HCT116 (cell line): ENCODE data around the gene TDG. TPM values are rescaled to one million over a fixed set of nuclear protein-coding genes. Genes with fewer than 3 reads are reported as not detected.

Source experiments
- ATAC-seq: fragments of 200-7000 bp; cut with Tn5 transposase; 2 replicates; pipeline ENCODE4 v1.9.1; 2020; ENCODE audit warnings: mild to moderate bottlenecking, moderate library complexity
- BruUV-seq: library from RNA; stranded (reverse); fragments of 400-500 nt; replicated peaks from 2 replicates; lab custom pipeline; 2021; lab: Mats Ljungman, UMichigan
- CTCF ChIA-PET: fragments of 300-600 bp; sonication (Branson Sonifier 250); formaldehyde crosslinking; loops from one replicate; lab custom pipeline; 2021; ENCODE audit warnings: antibody characterized with exemption; lab: Charles Lee
- POLR2A ChIA-PET: fragments of 300-600, 350-600 bp; sonication (Branson Sonifier 250); formaldehyde crosslinking; loops from one replicate; lab custom pipeline; 2021; ENCODE audit warnings: antibody characterized with exemption; lab: Charles Lee
- RAD21 ChIA-PET, 2 experiments: fragments of 300-600 bp; sonication (Branson Sonifier 250); formaldehyde crosslinking; loops; one replicate each; lab custom pipeline; 2023; ENCODE audit warnings: low total read pairs in 2 of 2; ENCODE audit not compliant: uncharacterized antibody in 2 of 2, unreplicated experiment in 2 of 2, low non-redundant PET in 1 of 2; lab: Charles Lee
- DNase-seq: peaks from one replicate; pipeline ENCODE4 v3.0.0-alpha.2; 2010; ENCODE audit warnings: low read depth, low spot score
- H2AFZ ChIP-seq: fragments of 200-600 bp; shearing (Covaris generic), sonication (generic); 2 replicates; pipeline ENCODE4 v1.6.1; 2017; ENCODE audit warnings: low read depth, mixed run types, mixed read lengths, antibody characterized with exemption, low read length; ENCODE audit not compliant: poor library complexity, severe bottlenecking
- H3K27ac ChIP-seq: 2 replicates; pipeline ENCODE4 v1.5.1; 2012; ENCODE audit warnings: low read depth, low read length
- H3K27me3 ChIP-seq: fragments of 200-600 bp; sonication (generic); 2 replicates; pipeline ENCODE4 v1.6.1; 2016; ENCODE audit warnings: mixed run types, low read length, mixed read lengths; ENCODE audit not compliant: insufficient read depth
- H3K36me3 ChIP-seq, 2 experiments: fragments of 200-500 bp in 1 of 2; fragments of 200-600 bp in 1 of 2; sonication (Bioruptor generic) in 1 of 2; sonication (generic) in 1 of 2; 2 replicates each; pipeline versions ENCODE4 v1.5.1 to v1.6.1; 2014 to 2016; ENCODE audit warnings: low read length in 2 of 2, inconsistent platforms in 1 of 2, mixed read lengths in 1 of 2, mixed run types in 1 of 2; ENCODE audit not compliant: insufficient read depth in 2 of 2, control insufficient read depth in 1 of 2
- H3K4me1 ChIP-seq, 2 experiments: fragments of 200-600 bp in 1 of 2; sonication (generic) in 1 of 2; 2 replicates each; pipeline versions ENCODE4 v1.5.1 to v1.6.1; 2012 to 2017; ENCODE audit warnings: low read length in 2 of 2, inconsistent platforms in 1 of 2, mild to moderate bottlenecking in 1 of 2, mixed read lengths in 1 of 2, mixed run types in 1 of 2, moderate library complexity in 1 of 2; ENCODE audit not compliant: insufficient read depth in 2 of 2, control insufficient read depth in 1 of 2
- H3K4me2 ChIP-seq: fragments of 200-600 bp; sonication (generic); 2 replicates; pipeline ENCODE4 v1.6.1; 2017; ENCODE audit warnings: mixed run types, low read length, mixed read lengths
- H3K4me3 ChIP-seq, 2 experiments: fragments of 200-600 bp in 1 of 2; sonication (generic) in 1 of 2; replicated peaks in 1 of 2; 2 replicates each; pipeline ENCODE4 v1.5.1; 2011 to 2016; ENCODE audit warnings: low read length in 2 of 2, control low read depth in 1 of 2, low read depth in 1 of 2, mild to moderate bottlenecking in 1 of 2, mixed read lengths in 1 of 2, mixed run types in 1 of 2
- H3K79me2 ChIP-seq: fragments of 200-600 bp; sonication (generic); 2 replicates; pipeline ENCODE4 v1.6.1; 2017; ENCODE audit warnings: mild to moderate bottlenecking, mixed run types, low read length, moderate library complexity, mixed read lengths; ENCODE audit not compliant: insufficient read depth
- H3K9ac ChIP-seq: fragments of 200-600 bp; sonication (generic); 2 replicates; pipeline ENCODE4 v1.6.1; 2016; ENCODE audit warnings: low read length, mixed read lengths
- H3K9me2 ChIP-seq: fragments of 200-600 bp; sonication (generic), shearing (Covaris generic); 2 replicates; pipeline ENCODE4 v1.6.1; 2017; ENCODE audit warnings: mixed run types, mild to moderate bottlenecking, moderate library complexity; ENCODE audit not compliant: insufficient read depth
- H3K9me3 ChIP-seq, 2 experiments: fragments of 200-500 bp in 1 of 2; fragments of 200-600 bp in 1 of 2; sonication (Bioruptor generic) in 1 of 2; sonication (generic) in 1 of 2; 2 replicates each; pipeline ENCODE4 v1.6.1; 2014 to 2017; ENCODE audit warnings: low read length in 2 of 2, mixed read lengths in 2 of 2, inconsistent platforms in 1 of 2, low read depth in 1 of 2, mild to moderate bottlenecking in 1 of 2, mixed run types in 1 of 2, moderate library complexity in 1 of 2; ENCODE audit not compliant: control insufficient read depth in 1 of 2, insufficient read depth in 1 of 2
- H4K20me1 ChIP-seq: fragments of 200-600 bp; sonication (generic), shearing (Covaris generic); 2 replicates; pipeline ENCODE4 v1.6.1; 2017; ENCODE audit warnings: mixed run types, mild to moderate bottlenecking, moderate library complexity; ENCODE audit not compliant: insufficient read depth
- CBX3 ChIP-seq: IDR thresholded peaks from 2 replicates; pipeline ENCODE4 v1.6.1; 2012; ENCODE audit warnings: low read depth
- EZH2 ChIP-seq: fragments of 200-600 bp; sonication (generic); IDR thresholded peaks from 2 replicates; pipeline ENCODE4 v1.6.1; 2017; ENCODE audit warnings: antibody characterized with exemption, mixed run types
- POLR2A ChIP-seq: IDR thresholded peaks from 2 replicates; pipeline ENCODE4 v1.7.0; 2011; ENCODE audit warnings: borderline replicate concordance; ENCODE audit not compliant: insufficient read depth, insufficient read length; ENCODE audit errors: extremely low read depth
- POLR2AphosphoS5 ChIP-seq: IDR thresholded peaks from 2 replicates; pipeline ENCODE4 v1.6.1; 2011; ENCODE audit warnings: mild to moderate bottlenecking, low read depth, low read length, moderate library complexity
- SP1 ChIP-seq: IDR thresholded peaks from 2 replicates; pipeline ENCODE4 v1.6.1; 2012; ENCODE audit warnings: low read depth
- ZNF274 ChIP-seq: fragments of 200-500 bp; sonication (Bioruptor generic); IDR thresholded peaks from 2 replicates; pipeline ENCODE4 v1.6.1; 2014; ENCODE audit warnings: mild to moderate bottlenecking, low read depth, low read length, inconsistent platforms
- intact Hi-C: fragments of 100-400 bp; cut with micrococcal nuclease; formaldehyde crosslinking; loops from 2 replicates; pipeline ENCODE4 v1.10.0; 2022
- total RNA-seq: library from RNA; stranded (reverse); gene quantifications from one replicate; pipeline ENCODE4 v1.2.1, GENCODE V29; 2021; ENCODE audit not compliant: unreplicated experiment
- TF ChIP-seq, protein P1 (sequence below): IDR thresholded peaks from 2 replicates; pipeline ENCODE4 v1.6.1; 2011; ENCODE audit warnings: mild to moderate bottlenecking, low read length, moderate library complexity; ENCODE audit not compliant: insufficient replicate concordance; ENCODE audit errors: extremely low read depth
- TF ChIP-seq, protein P2 (sequence below): IDR thresholded peaks from 2 replicates; pipeline ENCODE4 v1.6.1; 2012
- TF ChIP-seq, protein P3 (sequence below), 3 experiments: fragments of 200-600 bp in 1 of 3; sonication (generic) in 1 of 3; IDR thresholded peaks in 2 of 3; conservative IDR thresholded peaks in 1 of 3; 2 replicates each; pipeline ENCODE4 v1.5.1; 2012 to 2017; ENCODE audit warnings: low read depth in 2 of 3, low read length in 2 of 3, antibody characterized with exemption in 1 of 3, borderline replicate concordance in 1 of 3, control low read depth in 1 of 3, mild to moderate bottlenecking in 1 of 3, mixed read lengths in 1 of 3, mixed run types in 1 of 3, moderate library complexity in 1 of 3; ENCODE audit not compliant: insufficient read depth in 1 of 3
- TF ChIP-seq, protein P4 (sequence below): IDR thresholded peaks from 2 replicates; pipeline ENCODE4 v1.6.1; 2012; ENCODE audit warnings: low read depth

The TDG gene
- total RNA-seq, 1 experiment from 2014 or later = 23.9 TPM

DNA sequence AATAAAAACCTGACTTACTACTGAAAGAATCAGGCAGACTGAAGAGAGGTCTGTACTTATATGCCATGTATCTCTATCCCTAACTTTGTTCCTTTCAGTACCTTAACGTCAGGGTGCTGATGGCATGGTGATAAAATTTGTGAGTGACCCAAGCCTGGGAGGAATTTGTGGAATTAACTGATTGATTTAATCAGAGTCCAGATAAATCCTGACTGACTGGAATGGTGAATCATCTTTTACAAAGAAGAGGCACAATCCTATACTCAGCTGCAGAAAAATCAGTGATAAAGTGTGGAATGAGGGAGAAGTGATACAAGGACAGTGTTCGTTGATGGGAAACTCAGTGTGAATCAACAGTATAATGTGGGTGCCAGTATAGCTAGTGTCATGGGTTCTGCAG lies 3.7 kb downstream of the TDG start:
- Histone ChIP-seq H2AFZ (no peak overlapping the region), H3K4me1 (peaks cover 2 to 20% of the 10 kb centered on the region in 2 experiments; a peak in 3 of 4 replicates), H3K4me2 (no peak overlapping the region), H3K9me3 (no peaks in the 10 kb centered on the region), H3K79me2 (peaks cover 98% of the 10 kb centered on the region), H4K20me1 (no peaks in the 10 kb centered on the region), H3K4me3 (no peak overlapping the region), H3K27ac (no peak overlapping the region), H3K9ac (no peak overlapping the region), H3K27me3 (no peaks in the 10 kb centered on the region), H3K36me3 (0 out of 4 replicates have a peak, but pooled peaks cover 4 to 6% of the 10 kb centered on the region in 2 experiments), H3K9me2 (no peaks in the 10 kb centered on the region)
- intact Hi-C loops = loop anchor here (5.0 kb wide), 1 partner anchor 92 kb away; no protein-coding TSS in a partner anchor
- ChIA-PET CTCF (no interaction called here), POLR2A (no interaction called here), RAD21 (no interaction called here)
- TF ChIP-seq, protein P1, sequence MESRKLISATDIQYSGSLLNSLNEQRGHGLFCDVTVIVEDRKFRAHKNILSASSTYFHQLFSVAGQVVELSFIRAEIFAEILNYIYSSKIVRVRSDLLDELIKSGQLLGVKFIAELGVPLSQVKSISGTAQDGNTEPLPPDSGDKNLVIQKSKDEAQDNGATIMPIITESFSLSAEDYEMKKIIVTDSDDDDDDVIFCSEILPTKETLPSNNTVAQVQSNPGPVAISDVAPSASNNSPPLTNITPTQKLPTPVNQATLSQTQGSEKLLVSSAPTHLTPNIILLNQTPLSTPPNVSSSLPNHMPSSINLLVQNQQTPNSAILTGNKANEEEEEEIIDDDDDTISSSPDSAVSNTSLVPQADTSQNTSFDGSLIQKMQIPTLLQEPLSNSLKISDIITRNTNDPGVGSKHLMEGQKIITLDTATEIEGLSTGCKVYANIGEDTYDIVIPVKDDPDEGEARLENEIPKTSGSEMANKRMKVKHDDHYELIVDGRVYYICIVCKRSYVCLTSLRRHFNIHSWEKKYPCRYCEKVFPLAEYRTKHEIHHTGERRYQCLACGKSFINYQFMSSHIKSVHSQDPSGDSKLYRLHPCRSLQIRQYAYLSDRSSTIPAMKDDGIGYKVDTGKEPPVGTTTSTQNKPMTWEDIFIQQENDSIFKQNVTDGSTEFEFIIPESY = no peak
- TF ChIP-seq CBX3 (no peak), ZNF274 (no peak), POLR2A (no peak), POLR2AphosphoS5 (no peak)
- DNase-seq = no peak
- no TSS peak for BruUV-seq
- no peak for ATAC-seq

DNA sequence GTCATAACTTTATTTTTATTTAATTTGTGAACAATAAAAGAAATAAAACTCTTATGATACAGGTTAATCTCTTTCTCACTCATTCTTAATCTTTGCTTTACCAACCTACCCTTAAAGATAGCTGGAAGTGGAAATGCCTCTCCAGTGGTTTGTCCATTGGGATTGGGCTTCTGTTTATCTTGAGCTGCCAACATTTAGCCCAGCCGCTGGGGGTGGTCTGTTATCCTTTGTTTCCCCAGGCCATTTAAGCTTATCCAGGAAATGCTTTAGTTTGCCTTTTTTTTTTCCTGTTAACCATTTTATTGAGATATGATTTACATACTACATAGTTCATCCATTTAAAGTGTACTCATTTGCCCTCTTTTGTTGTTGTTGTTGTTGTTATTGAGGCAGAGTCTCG lies 8.2 kb downstream of the TDG start:
- Histone ChIP-seq H3K36me3 (peaks cover 9 to 29% of the 10 kb centered on the region in 2 experiments; a peak in 3 of 4 replicates), H3K9ac (no peak overlapping the region), H3K79me2 (peaks cover 98% of the 10 kb centered on the region), H4K20me1 (no peaks in the 10 kb centered on the region), H3K9me3 (no peaks in the 10 kb centered on the region), H3K27ac (no peak overlapping the region), H3K27me3 (no peaks in the 10 kb centered on the region), H3K4me3 (no peak overlapping the region), H3K4me1 (peaks cover 0 to 7% of the 10 kb centered on the region in 2 experiments; a peak in 1 of 4 replicates), H2AFZ (no peak overlapping the region), H3K9me2 (no peaks in the 10 kb centered on the region), H3K4me2 (no peak overlapping the region)
- no TSS peak for BruUV-seq
- ATAC-seq (no peak), DNase-seq (no peak)
- intact Hi-C loops = no loop called here
- no peak for TF ChIP-seq EZH2
- TF ChIP-seq, protein P2, sequence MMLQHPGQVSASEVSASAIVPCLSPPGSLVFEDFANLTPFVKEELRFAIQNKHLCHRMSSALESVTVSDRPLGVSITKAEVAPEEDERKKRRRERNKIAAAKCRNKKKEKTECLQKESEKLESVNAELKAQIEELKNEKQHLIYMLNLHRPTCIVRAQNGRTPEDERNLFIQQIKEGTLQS = no peak
- TF ChIP-seq, protein P3, sequence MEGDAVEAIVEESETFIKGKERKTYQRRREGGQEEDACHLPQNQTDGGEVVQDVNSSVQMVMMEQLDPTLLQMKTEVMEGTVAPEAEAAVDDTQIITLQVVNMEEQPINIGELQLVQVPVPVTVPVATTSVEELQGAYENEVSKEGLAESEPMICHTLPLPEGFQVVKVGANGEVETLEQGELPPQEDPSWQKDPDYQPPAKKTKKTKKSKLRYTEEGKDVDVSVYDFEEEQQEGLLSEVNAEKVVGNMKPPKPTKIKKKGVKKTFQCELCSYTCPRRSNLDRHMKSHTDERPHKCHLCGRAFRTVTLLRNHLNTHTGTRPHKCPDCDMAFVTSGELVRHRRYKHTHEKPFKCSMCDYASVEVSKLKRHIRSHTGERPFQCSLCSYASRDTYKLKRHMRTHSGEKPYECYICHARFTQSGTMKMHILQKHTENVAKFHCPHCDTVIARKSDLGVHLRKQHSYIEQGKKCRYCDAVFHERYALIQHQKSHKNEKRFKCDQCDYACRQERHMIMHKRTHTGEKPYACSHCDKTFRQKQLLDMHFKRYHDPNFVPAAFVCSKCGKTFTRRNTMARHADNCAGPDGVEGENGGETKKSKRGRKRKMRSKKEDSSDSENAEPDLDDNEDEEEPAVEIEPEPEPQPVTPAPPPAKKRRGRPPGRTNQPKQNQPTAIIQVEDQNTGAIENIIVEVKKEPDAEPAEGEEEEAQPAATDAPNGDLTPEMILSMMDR (IDR thresholded peaks at IDR 0.05 in 2 of 3, conservative IDR thresholded peaks at IDR 0.05 in 1 of 3; ENCODE audit: borderline replicate concordance in 1 of 3, insufficient read depth in 1 of 3, low read depth in 2 of 3, low read length in 2 of 3) = no peak
- TF ChIP-seq, protein P4, sequence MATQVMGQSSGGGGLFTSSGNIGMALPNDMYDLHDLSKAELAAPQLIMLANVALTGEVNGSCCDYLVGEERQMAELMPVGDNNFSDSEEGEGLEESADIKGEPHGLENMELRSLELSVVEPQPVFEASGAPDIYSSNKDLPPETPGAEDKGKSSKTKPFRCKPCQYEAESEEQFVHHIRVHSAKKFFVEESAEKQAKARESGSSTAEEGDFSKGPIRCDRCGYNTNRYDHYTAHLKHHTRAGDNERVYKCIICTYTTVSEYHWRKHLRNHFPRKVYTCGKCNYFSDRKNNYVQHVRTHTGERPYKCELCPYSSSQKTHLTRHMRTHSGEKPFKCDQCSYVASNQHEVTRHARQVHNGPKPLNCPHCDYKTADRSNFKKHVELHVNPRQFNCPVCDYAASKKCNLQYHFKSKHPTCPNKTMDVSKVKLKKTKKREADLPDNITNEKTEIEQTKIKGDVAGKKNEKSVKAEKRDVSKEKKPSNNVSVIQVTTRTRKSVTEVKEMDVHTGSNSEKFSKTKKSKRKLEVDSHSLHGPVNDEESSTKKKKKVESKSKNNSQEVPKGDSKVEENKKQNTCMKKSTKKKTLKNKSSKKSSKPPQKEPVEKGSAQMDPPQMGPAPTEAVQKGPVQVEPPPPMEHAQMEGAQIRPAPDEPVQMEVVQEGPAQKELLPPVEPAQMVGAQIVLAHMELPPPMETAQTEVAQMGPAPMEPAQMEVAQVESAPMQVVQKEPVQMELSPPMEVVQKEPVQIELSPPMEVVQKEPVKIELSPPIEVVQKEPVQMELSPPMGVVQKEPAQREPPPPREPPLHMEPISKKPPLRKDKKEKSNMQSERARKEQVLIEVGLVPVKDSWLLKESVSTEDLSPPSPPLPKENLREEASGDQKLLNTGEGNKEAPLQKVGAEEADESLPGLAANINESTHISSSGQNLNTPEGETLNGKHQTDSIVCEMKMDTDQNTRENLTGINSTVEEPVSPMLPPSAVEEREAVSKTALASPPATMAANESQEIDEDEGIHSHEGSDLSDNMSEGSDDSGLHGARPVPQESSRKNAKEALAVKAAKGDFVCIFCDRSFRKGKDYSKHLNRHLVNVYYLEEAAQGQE = no peak
- no peak for TF ChIP-seq SP1
- RAD21 ChIA-PET = no interaction called here
- POLR2A ChIA-PET = interaction anchor here (1.0 to 1.4 kb wide), 2 partner anchors 8 to 18 kb away, joined by 3 to 5 read pairs; partner anchors contain the start of gene TDG
- CTCF ChIA-PET = no interaction called here
